DOHH2 (cell line): Measurements from ENCODE around the gene AMIGO2.

Experiments
- EZH2phosphoT487 ChIP-seq: fragments of 200-600 bp; sonication (generic); IDR thresholded peaks from 2 replicates; pipeline ENCODE4 v1.6.1; 2017; ENCODE audit warnings: borderline replicate concordance, mild to moderate bottlenecking, antibody characterized with exemption, low read length, moderate library complexity, mixed read lengths
- TF ChIP-seq, protein P1 (sequence below): fragments of 200-600 bp; sonication (generic); IDR thresholded peaks from one replicate; pipeline ENCODE4 v1.5.1; 2014; ENCODE audit warnings: antibody characterized with exemption, mild to moderate bottlenecking, low read depth, low read length; ENCODE audit not compliant: poor library complexity, severe bottlenecking

DNA sequence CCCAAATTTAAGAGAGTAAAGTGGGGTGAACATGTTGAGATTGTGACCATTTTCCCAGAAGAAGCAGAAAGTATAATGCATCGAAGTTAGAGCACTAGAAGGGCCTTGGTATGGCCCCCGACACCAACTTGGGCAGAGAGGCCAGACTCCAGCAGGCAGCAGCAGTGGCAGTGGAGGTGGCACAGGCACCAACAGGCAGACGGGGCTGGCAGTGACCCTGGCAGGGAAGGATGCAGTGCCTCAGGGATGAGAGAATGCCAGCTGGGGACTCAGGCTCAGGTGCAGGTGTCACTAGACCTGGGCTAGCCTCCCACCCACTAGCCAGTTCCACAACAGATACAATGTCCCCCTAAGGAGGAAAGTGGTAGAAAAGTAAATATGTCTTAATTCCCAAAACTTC, 27.7 kb upstream of the AMIGO2 start:
- TF ChIP-seq, protein P1, sequence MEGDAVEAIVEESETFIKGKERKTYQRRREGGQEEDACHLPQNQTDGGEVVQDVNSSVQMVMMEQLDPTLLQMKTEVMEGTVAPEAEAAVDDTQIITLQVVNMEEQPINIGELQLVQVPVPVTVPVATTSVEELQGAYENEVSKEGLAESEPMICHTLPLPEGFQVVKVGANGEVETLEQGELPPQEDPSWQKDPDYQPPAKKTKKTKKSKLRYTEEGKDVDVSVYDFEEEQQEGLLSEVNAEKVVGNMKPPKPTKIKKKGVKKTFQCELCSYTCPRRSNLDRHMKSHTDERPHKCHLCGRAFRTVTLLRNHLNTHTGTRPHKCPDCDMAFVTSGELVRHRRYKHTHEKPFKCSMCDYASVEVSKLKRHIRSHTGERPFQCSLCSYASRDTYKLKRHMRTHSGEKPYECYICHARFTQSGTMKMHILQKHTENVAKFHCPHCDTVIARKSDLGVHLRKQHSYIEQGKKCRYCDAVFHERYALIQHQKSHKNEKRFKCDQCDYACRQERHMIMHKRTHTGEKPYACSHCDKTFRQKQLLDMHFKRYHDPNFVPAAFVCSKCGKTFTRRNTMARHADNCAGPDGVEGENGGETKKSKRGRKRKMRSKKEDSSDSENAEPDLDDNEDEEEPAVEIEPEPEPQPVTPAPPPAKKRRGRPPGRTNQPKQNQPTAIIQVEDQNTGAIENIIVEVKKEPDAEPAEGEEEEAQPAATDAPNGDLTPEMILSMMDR: no peak
- TF ChIP-seq EZH2phosphoT487: no peak
